Hindlimb muscle (tissue), 1 donor: ENCODE results near the gene AQR. TPM values are rescaled to one million over a fixed set of nuclear protein-coding genes. Genes with fewer than 3 reads are reported as not detected.
"Not testable (repeated sequence)": the region's sequence is repeated elsewhere in the genome, so short reads cannot be mapped to it uniquely, and the experiment has no call there.

Source experiments
- DNase-seq: peaks from one replicate; pipeline ENCODE4 v3.0.0-alpha.2; 2013
- polyA plus RNA-seq: library from polyadenylated mRNA; unstranded; fragments of 120-200 nt; gene quantifications from one replicate; pipeline ENCODE4 v1.2.1, GENCODE V29; 2013; ENCODE audit not compliant: insufficient read length

Gene AQR
- polyA plus RNA-seq: 17.6 TPM

GRCh38 chr15:34969340-34970097 lies at the start of gene AQR:
TSS of gene AQR (minus strand) at chr15:34969742. CDS start at chr15:34969613, 129 bp downstream.
- peak; percentile 96 for DNase-seq

GRCh38 chr15:35014241-35014640 lies 44.7 kb upstream of the AQR start:
- DNase-seq: no peak

- DNase-seq: no peak
Measured at GRCh38 chr15:35013370-35013769, 43.8 kb upstream of the AQR start.

GRCh38 chr15:35007397-35007796 lies 37.9 kb upstream of the AQR start:
- no peak for DNase-seq

- DNase-seq: no peak
Measured at GRCh38 chr15:35005933-35006332, 36.4 kb upstream of the AQR start.

- DNase-seq: no peak
Measured at GRCh38 chr15:35003928-35004327, 34.4 kb upstream of the AQR start.

- DNase-seq: no peak
Measured at GRCh38 chr15:35000511-35000910, 31.0 kb upstream of the AQR start.

- DNase-seq: no peak
Measured at GRCh38 chr15:34999906-35000305, 30.4 kb upstream of the AQR start.

GRCh38 chr15:34994925-34995324 lies 25.4 kb upstream of the AQR start:
- DNase-seq: no peak

- no peak for DNase-seq
Measured at GRCh38 chr15:34993877-34994276, 24.3 kb upstream of the AQR start.

- DNase-seq: no peak
Measured at GRCh38 chr15:34993412-34993811, 23.9 kb upstream of the AQR start.

GRCh38 chr15:34988027-34988902 lies 18.7 kb upstream of the AQR start, which contains the start of gene ZNF770:
TSS of gene ZNF770 (minus strand) at chr15:34988287. CDS start at chr15:34983434, 4,853 bp downstream.
- DNase-seq: peak; percentile 91

- no peak for DNase-seq
Measured at GRCh38 chr15:34987609-34988026, 18.1 kb upstream of the AQR start.

- no peak for DNase-seq
Measured at GRCh38 chr15:34986771-34987480, 17.4 kb upstream of the AQR start.

GRCh38 chr15:34986326-34986725 lies 16.8 kb upstream of the AQR start:
- DNase-seq: no peak

GRCh38 chr15:34984889-34985630 lies 15.5 kb upstream of the AQR start:
- no peak for DNase-seq

- no peak for DNase-seq
Measured at GRCh38 chr15:34976743-34977142, 7.2 kb upstream of the AQR start.

- no peak for DNase-seq
Measured at GRCh38 chr15:34976073-34976472, 6.5 kb upstream of the AQR start.

GRCh38 chr15:34973512-34973911 lies 4.0 kb upstream of the AQR start:
- DNase-seq: no peak

- DNase-seq: not testable (repeated sequence)
Measured at GRCh38 chr15:34970098-34970643, 629 bp upstream of the AQR start.

GRCh38 chr15:34964277-34964676 lies 5.3 kb downstream of the AQR start:
- no peak for DNase-seq

GRCh38 chr15:34953851-34954250 lies 15.7 kb downstream of the AQR start:
- no peak for DNase-seq
